Cardiac muscle cell (in vitro differentiated cells and primary cell): ENCODE data around the gene GPLD1. TPM values are rescaled to one million over a fixed set of nuclear protein-coding genes. Genes with fewer than 3 reads are reported as not detected.

Experiments
- DNase-seq, 2 donors: peaks; one replicate each; pipeline versions ENCODE4 v3.0.0 to v3.0.0-alpha.2; 2010 to 2017; ENCODE audit warnings: low read depth in 1 of 2, low spot score in 1 of 2
- H3K27ac ChIP-seq: fragments of 200-600 bp; sonication (generic); 2 replicates; pipeline ENCODE4 v1.5.1; 2016
- H3K27me3 ChIP-seq: fragments of 200-600 bp; sonication (generic); 2 replicates; pipeline ENCODE4 v1.6.0; 2016; ENCODE audit warnings: control low read depth
- H3K36me3 ChIP-seq: fragments of 200-600 bp; sonication (generic); 2 replicates; pipeline ENCODE4 v1.5.1; 2016; ENCODE audit warnings: control low read depth
- H3K4me1 ChIP-seq: fragments of 200-600 bp; sonication (generic); 2 replicates; pipeline ENCODE4 v1.8.1; 2017; ENCODE audit warnings: low read depth, mild to moderate bottlenecking, mixed run types
- H3K4me3 ChIP-seq: fragments of 200-600 bp; sonication (generic); 2 replicates; pipeline ENCODE4 v1.5.1; 2016; ENCODE audit warnings: mild to moderate bottlenecking
- H3K9me3 ChIP-seq: fragments of 200-600 bp; sonication (generic); 2 replicates; pipeline ENCODE4 v1.5.1; 2017; ENCODE audit warnings: low read depth, mild to moderate bottlenecking, control low read depth
- CTCF ChIP-seq: IDR thresholded peaks from 2 replicates; pipeline ENCODE4 v1.5.1; 2012; ENCODE audit warnings: low read depth, mild to moderate bottlenecking, low read length
- polyA plus RNA-seq: library from polyadenylated mRNA; unstranded; fragments of >200 nt; fragmentation: Nextera tagmentation; extraction: Ambion mirVana; gene quantifications from 2 replicates; pipeline ENCODE4 v1.2.1, GENCODE V29; 2016
- total RNA-seq: library from RNA; depleted of rRNA; stranded (reverse); fragments of >200 nt; gene quantifications from 2 replicates; pipeline ENCODE4 v1.2.3, GENCODE V29; 2016

Gene GPLD1
- total and polyA plus RNA-seq, 2 experiments from 2014 or later = 0.39 to 4.8 TPM

- Histone ChIP-seq H3K4me3 (no peak overlapping the region), H3K4me1 (no peaks in the 10 kb centered on the region), H3K9me3 (no peaks in the 10 kb centered on the region), H3K27me3 (no peaks in the 10 kb centered on the region), H3K27ac (no peak overlapping the region), H3K36me3 (no peaks in the 10 kb centered on the region)
- DNase-seq = no peak
- no peak for TF ChIP-seq CTCF
These were observed 107.2 kb downstream of the GPLD1 start for GRCh38 chr6:24382220-24382540.

- no peaks in the 10 kb centered on the region for H3K9me3 ChIP-seq
- no peak overlapping the region for H3K4me3 ChIP-seq
- H3K27me3 ChIP-seq = no peaks in the 10 kb centered on the region
- TF ChIP-seq CTCF = no peak
- DNase-seq = no peak
- H3K4me1 ChIP-seq = no peaks in the 10 kb centered on the region
- no peak overlapping the region for H3K27ac ChIP-seq
- no peaks in the 10 kb centered on the region for H3K36me3 ChIP-seq
These were observed 107.7 kb downstream of the GPLD1 start for GRCh38 chr6:24381476-24382219.

- DNase-seq = no peak
- TF ChIP-seq CTCF = no peak
- Histone ChIP-seq H3K9me3 (no peaks in the 10 kb centered on the region), H3K27ac (no peak overlapping the region), H3K4me1 (no peaks in the 10 kb centered on the region), H3K27me3 (no peaks in the 10 kb centered on the region), H3K4me3 (no peak overlapping the region), H3K36me3 (no peaks in the 10 kb centered on the region)
These were observed 110.8 kb downstream of the GPLD1 start for GRCh38 chr6:24378473-24379097.

Other genes with a start within 250 kb of the GPLD1 start
- 0.04 and 0.06 TPM in 2 replicates for gene DCDC2, start 131.5 kb downstream of the GPLD1 start, total RNA-seq
- gene DCDC2, start 131.5 kb downstream of the GPLD1 start, polyA plus RNA-seq = 0.64 TPM in 1 of 2 replicates, not detected in the other
- gene MRS2, start 86.6 kb downstream of the GPLD1 start, total RNA-seq = 34.9 and 35.6 TPM in 2 replicates
- 36.5 and 45.9 TPM in 2 replicates for gene MRS2, start 86.6 kb downstream of the GPLD1 start, polyA plus RNA-seq
- gene ALDH5A1, start 5.4 kb upstream of the GPLD1 start, total RNA-seq = 15.0 and 16.1 TPM in 2 replicates
- 10.4 and 21.6 TPM in 2 replicates for gene ALDH5A1, start 5.4 kb upstream of the GPLD1 start, polyA plus RNA-seq
- gene KIAA0319, start 156.6 kb upstream of the GPLD1 start, total RNA-seq = 5.2 and 6.2 TPM in 2 replicates
- gene KIAA0319, start 156.6 kb upstream of the GPLD1 start, polyA plus RNA-seq = 6.0 and 6.6 TPM in 2 replicates
- 36.6 and 46.6 TPM in 2 replicates for gene TDP2, start 177.3 kb upstream of the GPLD1 start, total RNA-seq
- gene TDP2, start 177.3 kb upstream of the GPLD1 start, polyA plus RNA-seq = 59.0 and 68.7 TPM in 2 replicates
- gene ACOT13, start 177.5 kb upstream of the GPLD1 start, total RNA-seq = 29.0 and 30.7 TPM in 2 replicates
- gene ACOT13, start 177.5 kb upstream of the GPLD1 start, polyA plus RNA-seq = 127 and 173 TPM in 2 replicates
- gene C6orf62, start 229.6 kb upstream of the GPLD1 start, total RNA-seq = 52.7 and 59.7 TPM in 2 replicates
- gene C6orf62, start 229.6 kb upstream of the GPLD1 start, polyA plus RNA-seq = 52.8 and 59.6 TPM in 2 replicates